Right atrium auricular region (tissue), 2 donors: ENCODE measurements around the gene MS4A13. TPM values are rescaled to one million over a fixed set of nuclear protein-coding genes. Genes with fewer than 3 reads are reported as not detected.

ENCODE experiments used
- DNase-seq: peaks from one replicate; pipeline ENCODE4 v3.0.0-alpha.2; 2019; ENCODE audit warnings: low spot score
- H3K27ac ChIP-seq, 2 donors: fragments of 200-600 bp; sonication (generic); 1 replicate in 1 of 2; 2 replicates in 1 of 2; pipeline ENCODE4 v1.5.1; 2016 to 2019
- H3K27me3 ChIP-seq, 2 donors: fragments of 200-600 bp; sonication (generic); one replicate each; pipeline versions ENCODE4 v1.5.1 to v1.6.0; 2017 to 2019
- H3K36me3 ChIP-seq: fragments of 200-600 bp; sonication (generic); one replicate; pipeline ENCODE4 v1.5.1; 2016
- H3K4me1 ChIP-seq, 2 donors: fragments of 200-600 bp; sonication (generic); one replicate each; pipeline versions ENCODE4 v1.5.1 to v1.6.0; 2017 to 2019
- H3K4me3 ChIP-seq, 2 donors: fragments of 200-600 bp; sonication (generic); 1 replicate in 1 of 2; 2 replicates in 1 of 2; pipeline ENCODE4 v1.5.1; 2017 to 2019; ENCODE audit warnings: mild to moderate bottlenecking in 1 of 2, moderate library complexity in 1 of 2
- H3K9me3 ChIP-seq, 2 donors: fragments of 200-600 bp; sonication (generic); one replicate each; pipeline ENCODE4 v1.5.1; 2019
- CTCF ChIP-seq, 2 donors: fragments of 200-600 bp; sonication (generic); IDR thresholded peaks; one replicate each; pipeline ENCODE4 v1.5.1; 2019; ENCODE audit warnings: antibody characterized with exemption in 2 of 2
- total RNA-seq, 2 donors: library from RNA; depleted of rRNA; stranded (reverse); fragments of >200 nt; gene quantifications; one replicate each; pipeline ENCODE4 v1.1.0, GENCODE V29; 2016

The MS4A13 gene
- total RNA-seq, 2 donors from 2014 or later: not detected

DNA sequence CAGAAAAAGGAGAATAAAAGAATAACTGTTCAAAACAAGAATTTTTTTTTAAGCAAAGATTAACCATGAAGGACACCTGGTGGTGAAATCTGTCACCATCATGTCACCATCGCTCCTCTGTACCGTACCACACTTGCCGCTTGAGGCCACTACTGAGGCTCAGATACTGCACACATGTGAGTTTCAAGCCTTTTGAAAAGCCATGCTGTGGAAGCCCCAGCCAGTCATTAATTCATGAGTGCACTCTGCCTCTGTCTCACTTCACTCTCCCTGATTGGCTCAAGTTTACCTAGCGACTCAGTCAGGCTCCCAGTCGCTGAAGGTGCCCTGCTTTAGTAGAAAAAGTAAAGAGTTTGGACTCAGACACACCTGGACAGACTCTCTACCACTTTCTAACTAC, 29.2 kb upstream of the MS4A13 start:
- no peak overlapping the region for H3K27ac ChIP-seq

GRCh38 chr11:60492488-60493009, 22.6 kb upstream of the MS4A13 start, which contains the start of gene MS4A12:
MS4A12 (plus strand) TSS chr11:60492778; CDS start chr11:60497319, 4,541 bp downstream.
- H3K27ac ChIP-seq: no peak within 1 kb of the TSS
- H3K27me3 ChIP-seq: no peaks in the 10 kb centered on the region
- no peak for DNase-seq
- no peak for TF ChIP-seq CTCF (IDR thresholded peaks at IDR 0.05)
- H3K9me3 ChIP-seq: no peaks in the 10 kb centered on the region
- H3K4me1 ChIP-seq: no peaks in the 10 kb centered on the region
- H3K36me3 ChIP-seq: no peaks in the 10 kb centered on the region
- no peak within 1 kb of the TSS for H3K4me3 ChIP-seq

More for the DNA sequence above, 29.2 kb upstream of the MS4A13 start:
- Histone ChIP-seq H3K9me3 (no peaks in the 10 kb centered on the region), H3K4me3 (no peak overlapping the region), H3K4me1 (no peaks in the 10 kb centered on the region), H3K36me3 (no peaks in the 10 kb centered on the region), H3K27me3 (no peaks in the 10 kb centered on the region)
- no peak for DNase-seq
- TF ChIP-seq CTCF (IDR thresholded peaks at IDR 0.05): no peak

DNA sequence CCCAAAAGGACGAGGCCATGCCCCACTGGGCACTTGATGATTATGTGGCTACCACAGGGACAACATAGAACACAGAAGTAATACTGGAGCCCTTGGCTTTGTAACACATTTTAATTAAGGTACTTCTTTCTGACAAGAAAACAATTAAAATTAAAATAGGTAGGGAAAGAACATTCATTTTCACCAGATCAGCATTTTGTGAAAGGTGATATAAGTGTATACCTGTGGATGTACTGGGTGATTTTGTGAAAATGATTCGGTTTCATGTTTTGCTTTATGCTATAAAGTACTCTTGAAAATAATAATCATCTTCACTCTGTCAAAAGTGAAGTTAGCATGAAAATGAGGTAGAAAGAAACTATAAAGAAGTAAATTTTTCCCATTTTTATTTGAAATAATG, 21.7 kb upstream of the MS4A13 start:
- no peak for DNase-seq
- Histone ChIP-seq H3K4me1 (no peaks in the 10 kb centered on the region), H3K4me3 (no peak overlapping the region), H3K9me3 (no peaks in the 10 kb centered on the region), H3K36me3 (no peaks in the 10 kb centered on the region), H3K27me3 (no peaks in the 10 kb centered on the region), H3K27ac (no peak overlapping the region)
- no peak for TF ChIP-seq CTCF (IDR thresholded peaks at IDR 0.05)

DNA sequence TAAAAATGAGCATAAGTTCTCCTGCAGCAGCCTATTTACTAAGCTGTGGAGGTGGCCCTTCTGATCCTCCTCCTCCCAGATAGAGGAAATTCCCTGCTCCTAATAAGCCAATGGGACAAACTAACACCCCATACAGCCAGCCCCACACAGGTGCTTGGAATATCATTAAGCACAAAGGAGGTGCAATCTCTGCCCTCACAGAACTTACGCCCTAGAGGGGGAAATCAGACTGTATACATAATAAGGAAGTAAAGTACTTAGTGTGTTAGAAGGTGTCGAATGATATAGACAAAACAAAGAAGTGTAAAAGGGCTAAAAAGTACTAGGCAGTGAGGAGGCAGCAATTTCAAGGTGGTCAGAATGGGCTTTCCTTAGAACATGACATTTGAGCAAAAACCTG, 16.8 kb upstream of the MS4A13 start:
- Histone ChIP-seq H3K36me3 (no peaks in the 10 kb centered on the region), H3K4me3 (no peak overlapping the region), H3K4me1 (no peaks in the 10 kb centered on the region), H3K27me3 (no peaks in the 10 kb centered on the region), H3K9me3 (no peaks in the 10 kb centered on the region), H3K27ac (no peak overlapping the region)
- TF ChIP-seq CTCF (IDR thresholded peaks at IDR 0.05): no peak
- DNase-seq: no peak

DNA sequence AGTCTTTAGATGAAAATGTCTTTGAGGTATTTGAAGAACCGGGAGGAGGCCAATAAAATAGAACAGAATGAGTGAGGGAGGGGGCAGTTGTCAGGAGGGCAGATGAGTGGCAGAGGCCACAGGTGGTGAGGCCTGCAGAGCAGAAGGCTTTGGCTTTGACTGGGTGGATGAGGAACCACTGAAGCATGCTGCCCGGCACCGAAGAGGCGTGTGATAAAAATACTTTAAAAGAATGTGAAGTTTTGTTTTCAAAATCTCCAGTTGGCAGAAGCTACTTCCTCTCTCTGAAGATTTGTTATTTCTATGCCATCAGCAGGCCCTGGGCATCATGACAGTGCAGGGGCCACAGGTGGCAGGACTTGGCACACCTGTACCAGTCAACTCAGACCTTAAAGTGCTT, 16.3 kb upstream of the MS4A13 start:
- H3K4me1 ChIP-seq: no peaks in the 10 kb centered on the region
- H3K27ac ChIP-seq: no peak overlapping the region
- TF ChIP-seq CTCF (IDR thresholded peaks at IDR 0.05): no peak
- no peaks in the 10 kb centered on the region for H3K27me3 ChIP-seq
- no peaks in the 10 kb centered on the region for H3K9me3 ChIP-seq
- no peak overlapping the region for H3K4me3 ChIP-seq
- H3K36me3 ChIP-seq: no peaks in the 10 kb centered on the region
- DNase-seq: no peak

DNA sequence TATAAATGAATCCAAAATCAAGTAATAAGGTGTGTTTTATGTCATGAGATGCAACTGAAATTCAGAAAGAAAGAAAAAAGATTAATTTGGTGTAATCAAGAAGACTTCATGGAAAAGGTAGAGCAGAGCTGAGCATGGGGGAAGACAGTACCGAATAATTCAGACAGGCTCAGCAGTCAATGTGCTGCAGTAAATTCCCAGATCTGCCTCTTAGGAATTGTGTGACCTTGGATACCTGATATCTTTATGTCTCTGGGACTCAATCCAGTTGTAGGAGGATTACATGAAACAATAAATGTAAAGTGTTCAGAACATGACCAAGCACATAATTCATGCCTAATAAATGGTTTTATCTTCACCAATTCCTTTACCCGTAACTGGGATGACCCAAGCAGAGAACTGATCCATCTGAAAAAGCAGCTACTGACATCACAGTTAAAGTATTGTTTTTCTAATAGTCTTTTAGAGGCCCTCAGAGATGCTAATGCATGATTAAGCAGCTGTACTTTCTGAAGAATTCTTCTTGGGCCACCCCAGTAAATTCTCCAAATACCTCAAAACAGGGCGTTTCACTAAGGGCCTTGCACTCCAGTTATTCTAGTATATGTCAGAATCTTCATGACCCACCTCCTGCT, 14.8 kb upstream of the MS4A13 start:
- Histone ChIP-seq H3K4me3 (no peak overlapping the region), H3K27me3 (no peaks in the 10 kb centered on the region), H3K9me3 (no peaks in the 10 kb centered on the region), H3K36me3 (no peaks in the 10 kb centered on the region), H3K27ac (no peak overlapping the region), H3K4me1 (no peaks in the 10 kb centered on the region)
- TF ChIP-seq CTCF (IDR thresholded peaks at IDR 0.05): no peak
- no peak for DNase-seq
